HG03175 (cell line): Measurements from ENCODE around the gene STT3A.

Experiments
- ATAC-seq: cut with Tn5 transposase; IDR thresholded peaks from one replicate; pipeline ENCODE4 v1.9.1; 2021; ENCODE audit warnings: mild to moderate bottlenecking, moderate library complexity; ENCODE audit not compliant: unreplicated experiment

The STT3A gene

GRCh38 chr11:125649465-125650166, 57.0 kb downstream of the STT3A start:
- no peak for ATAC-seq

DNA sequence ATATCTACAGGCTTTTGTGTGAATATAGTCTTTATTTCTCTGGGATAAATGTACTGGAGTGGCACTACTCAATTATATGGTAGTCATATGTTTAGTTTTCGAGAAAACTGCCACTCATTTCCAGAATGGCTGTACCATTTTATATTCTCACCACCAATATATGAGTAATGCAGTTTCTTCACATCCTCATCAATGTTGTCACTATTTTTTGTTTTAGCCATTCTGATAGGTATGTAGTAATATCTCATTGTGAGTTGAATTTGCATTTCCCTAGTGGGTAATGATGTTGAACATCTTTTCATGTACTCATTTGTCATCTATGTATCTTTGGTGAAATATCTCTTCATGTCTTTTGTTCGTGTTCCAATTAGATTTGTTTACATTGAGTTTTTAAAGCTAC, 70.0 kb downstream of the STT3A start:
- ATAC-seq: no peak

DNA sequence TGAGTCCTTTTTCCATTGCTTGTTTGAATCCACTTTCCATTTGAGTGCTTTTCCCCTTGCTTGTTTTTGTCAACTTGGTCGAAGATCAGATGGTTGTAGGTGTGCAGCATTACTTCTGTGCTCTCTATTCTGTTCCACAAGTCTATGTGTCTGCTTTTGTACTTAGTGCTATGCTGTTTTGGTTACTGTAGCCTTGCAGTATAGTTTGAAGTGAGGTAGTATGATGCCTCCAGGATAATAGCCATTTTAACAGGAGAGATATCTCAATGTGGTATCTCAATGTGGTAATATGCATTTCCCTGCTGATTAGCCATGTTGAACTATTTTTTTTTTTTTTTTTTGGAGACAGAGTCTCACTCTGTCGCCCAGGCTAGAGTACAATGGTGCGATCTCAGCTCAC, 71.3 kb downstream of the STT3A start:
- no peak for ATAC-seq

DNA sequence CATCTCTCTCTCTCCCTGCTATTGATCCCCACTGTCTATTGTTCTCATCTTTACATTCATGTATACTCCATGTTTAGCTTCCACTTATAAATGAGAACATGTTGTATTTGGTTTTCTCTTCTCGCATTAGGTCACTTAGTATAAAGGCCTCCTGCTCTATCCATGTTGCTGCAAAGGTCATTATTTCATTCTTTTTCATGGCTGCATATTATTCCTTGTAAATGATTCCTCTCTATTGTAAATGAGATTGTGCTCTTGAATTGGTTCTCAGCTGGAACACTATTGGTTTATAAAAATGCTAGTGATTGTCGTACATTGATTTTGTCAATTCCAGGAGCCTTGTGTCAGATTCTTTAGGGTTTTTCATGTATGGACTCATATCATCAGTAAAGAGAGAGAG, 74.5 kb downstream of the STT3A start:
- ATAC-seq: no peak

GRCh38 chr11:125670172-125670571, 77.5 kb downstream of the STT3A start:
- no peak for ATAC-seq

DNA sequence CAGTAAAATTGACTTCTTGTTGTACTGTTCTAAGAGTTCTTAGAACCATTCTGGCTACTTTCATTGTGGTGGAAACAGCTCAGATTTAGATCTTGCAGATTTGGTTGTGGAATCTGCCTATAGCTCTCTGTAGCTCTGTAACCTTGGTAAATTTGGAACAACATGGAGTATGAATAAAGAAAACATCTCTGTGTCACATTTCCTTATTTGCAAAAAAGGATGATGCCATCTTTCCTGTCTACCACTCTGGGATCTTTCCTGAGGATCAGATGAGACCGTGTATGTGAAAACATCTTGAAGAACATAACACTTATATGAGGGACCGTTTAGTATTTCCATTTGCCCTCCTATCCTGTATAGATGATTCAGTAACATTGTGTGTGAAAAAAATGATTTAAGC, 78.9 kb downstream of the STT3A start:
- ATAC-seq: no peak
